AG09319 (cell line): ENCODE results near the gene SCFD2.

ENCODE experiments used
- DNase-seq: peaks from one replicate; pipeline ENCODE4 v3.0.0-alpha.2; 2010; ENCODE audit warnings: low read depth; ENCODE audit errors: extremely low read depth
- TF ChIP-seq, protein P1 (sequence below): IDR thresholded peaks from 2 replicates; pipeline ENCODE4 v1.5.1; 2011; ENCODE audit warnings: low read depth, mild to moderate bottlenecking, inconsistent platforms, low read length, moderate library complexity

SCFD2 gene

DNA sequence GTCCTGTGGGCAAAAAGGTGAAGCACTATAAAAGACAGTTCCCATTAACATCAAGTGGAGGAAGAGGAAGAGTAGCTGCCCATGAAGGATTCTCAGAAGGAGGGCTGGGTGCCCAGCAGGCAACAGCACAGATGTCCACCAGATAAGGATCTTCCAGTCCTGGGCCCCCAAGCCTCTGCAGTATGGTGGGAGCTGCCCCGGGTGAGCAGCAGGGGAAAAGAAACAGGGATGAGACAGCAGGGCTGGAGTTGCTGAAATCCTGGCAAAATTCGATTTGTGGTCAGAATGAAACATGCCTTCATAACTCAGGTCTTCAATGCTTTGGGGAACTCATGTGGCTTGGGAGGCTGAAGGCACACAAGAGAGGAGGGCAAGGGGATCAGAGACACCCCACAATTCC, 409.2 kb downstream of the SCFD2 start:
- TF ChIP-seq, protein P1, sequence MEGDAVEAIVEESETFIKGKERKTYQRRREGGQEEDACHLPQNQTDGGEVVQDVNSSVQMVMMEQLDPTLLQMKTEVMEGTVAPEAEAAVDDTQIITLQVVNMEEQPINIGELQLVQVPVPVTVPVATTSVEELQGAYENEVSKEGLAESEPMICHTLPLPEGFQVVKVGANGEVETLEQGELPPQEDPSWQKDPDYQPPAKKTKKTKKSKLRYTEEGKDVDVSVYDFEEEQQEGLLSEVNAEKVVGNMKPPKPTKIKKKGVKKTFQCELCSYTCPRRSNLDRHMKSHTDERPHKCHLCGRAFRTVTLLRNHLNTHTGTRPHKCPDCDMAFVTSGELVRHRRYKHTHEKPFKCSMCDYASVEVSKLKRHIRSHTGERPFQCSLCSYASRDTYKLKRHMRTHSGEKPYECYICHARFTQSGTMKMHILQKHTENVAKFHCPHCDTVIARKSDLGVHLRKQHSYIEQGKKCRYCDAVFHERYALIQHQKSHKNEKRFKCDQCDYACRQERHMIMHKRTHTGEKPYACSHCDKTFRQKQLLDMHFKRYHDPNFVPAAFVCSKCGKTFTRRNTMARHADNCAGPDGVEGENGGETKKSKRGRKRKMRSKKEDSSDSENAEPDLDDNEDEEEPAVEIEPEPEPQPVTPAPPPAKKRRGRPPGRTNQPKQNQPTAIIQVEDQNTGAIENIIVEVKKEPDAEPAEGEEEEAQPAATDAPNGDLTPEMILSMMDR, result no peak
- no peak for DNase-seq

- no peak for DNase-seq
- TF ChIP-seq, protein P1, result no peak
Observed at GRCh38 chr4:52954560-52955170, 411.2 kb downstream of the SCFD2 start.

DNA sequence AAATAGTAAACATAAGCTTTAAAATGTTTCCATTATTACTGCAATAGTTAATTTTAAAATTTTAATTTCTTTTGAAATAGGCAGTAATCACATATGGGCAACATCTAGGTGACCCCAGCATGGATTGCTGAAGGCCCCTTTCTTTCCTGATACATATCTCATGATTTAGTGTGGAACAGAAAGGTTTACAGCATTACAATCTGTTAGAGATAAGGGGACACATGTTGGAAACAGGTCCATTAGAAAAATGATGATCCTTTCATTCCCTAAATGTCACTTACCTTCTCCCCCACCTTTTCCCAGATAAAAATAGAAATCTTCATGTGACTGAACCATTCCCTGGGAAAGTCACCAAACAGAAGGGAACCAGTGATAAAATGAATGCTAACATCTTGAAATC, 413.3 kb downstream of the SCFD2 start:
- DNase-seq, result no peak
- TF ChIP-seq, protein P1, result no peak

- TF ChIP-seq, protein P1, result no peak
- no peak for DNase-seq
Observed at GRCh38 chr4:52951016-52951415, 414.8 kb downstream of the SCFD2 start.

GRCh38 chr4:52950226-52950625, 415.6 kb downstream of the SCFD2 start:
- no peak for DNase-seq
- TF ChIP-seq, protein P1, result no peak

DNA sequence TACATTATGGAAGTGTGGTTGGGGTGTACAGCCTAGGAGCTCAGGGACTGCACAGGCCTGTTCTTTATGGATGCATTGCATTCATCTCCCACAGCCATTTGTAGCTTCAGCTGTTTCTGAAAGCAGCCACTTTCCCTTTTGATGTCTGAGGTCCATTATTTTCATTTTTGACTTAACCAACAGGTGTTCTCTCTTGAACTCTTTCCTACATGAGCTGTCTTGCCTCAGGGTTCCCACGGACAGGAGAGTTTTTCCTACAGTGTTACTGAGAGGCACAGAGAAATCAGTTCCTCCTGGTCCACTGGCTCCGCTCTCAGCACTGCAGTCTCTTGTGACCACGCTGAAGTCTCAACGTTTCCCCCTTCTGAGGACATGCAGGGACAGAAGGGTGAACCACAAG, 416.5 kb downstream of the SCFD2 start:
- TF ChIP-seq, protein P1, result no peak
- no peak for DNase-seq

DNA sequence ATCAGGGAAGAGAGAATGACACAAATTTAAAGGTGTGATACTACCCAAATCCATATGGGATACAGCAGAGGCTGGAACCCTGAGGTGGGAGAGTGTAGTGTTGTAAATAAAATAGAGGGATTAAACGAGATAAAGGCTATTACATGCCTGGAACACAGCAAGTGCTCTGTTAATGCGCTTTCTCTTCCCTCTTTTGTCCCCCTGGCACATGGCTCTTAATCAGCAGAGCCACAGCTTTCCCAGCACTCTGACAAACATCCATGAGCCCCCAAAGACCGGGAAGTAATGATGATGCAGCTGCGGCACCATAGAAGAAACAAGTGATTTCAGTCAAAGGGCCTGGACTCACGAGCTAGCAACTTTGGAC, 417.8 kb downstream of the SCFD2 start:
- TF ChIP-seq, protein P1, result no peak
- DNase-seq, result no peak
